Neural progenitor cell (in vitro differentiated cells): ENCODE measurements around the gene FAM193B. TPM values are rescaled to one million over a fixed set of nuclear protein-coding genes. Genes with fewer than 3 reads are reported as not detected.
"Not testable (repeated sequence)": the region's sequence is repeated elsewhere in the genome, so short reads cannot be mapped to it uniquely, and the experiment has no call there.

Experiments
- DNase-seq: peaks from one replicate; pipeline ENCODE4 v3.0.0-alpha.2; 2016; ENCODE audit warnings: low spot score
- H2AFZ ChIP-seq: fragments of 200-600 bp; sonication (generic); replicated peaks from 2 replicates; pipeline ENCODE4 v1.6.1; 2016; ENCODE audit warnings: antibody characterized with exemption
- H3F3A ChIP-seq: fragments of 200-600 bp; sonication (generic); 2 replicates; pipeline ENCODE4 v1.6.1; 2016; ENCODE audit warnings: antibody characterized with exemption, low read depth
- H3K27ac ChIP-seq: fragments of 200-600 bp; sonication (generic); 2 replicates; pipeline ENCODE4 v1.5.1; 2016; ENCODE audit warnings: mild to moderate bottlenecking
- H3K27me3 ChIP-seq: fragments of 200-600 bp; sonication (generic); 2 replicates; pipeline ENCODE4 v1.6.1; 2016; ENCODE audit warnings: mild to moderate bottlenecking, moderate library complexity
- H3K36me3 ChIP-seq: fragments of 200-600 bp; sonication (generic); 2 replicates; pipeline ENCODE4 v1.5.1; 2016
- H3K4me1 ChIP-seq: fragments of 200-600 bp; sonication (generic); 2 replicates; pipeline ENCODE4 v1.6.1; 2016; ENCODE audit warnings: mixed run types
- H3K4me2 ChIP-seq: fragments of 200-600 bp; sonication (generic); 2 replicates; pipeline ENCODE4 v1.6.1; 2016
- H3K4me3 ChIP-seq: fragments of 200-600 bp; sonication (generic); 2 replicates; pipeline ENCODE4 v1.5.1; 2016
- H3K79me2 ChIP-seq: fragments of 200-600 bp; sonication (generic); 2 replicates; pipeline ENCODE4 v1.6.1; 2016; ENCODE audit warnings: low read depth
- H3K9ac ChIP-seq: fragments of 200-600 bp; sonication (generic); 2 replicates; pipeline ENCODE4 v1.6.1; 2016
- H3K9me3 ChIP-seq: fragments of 200-600 bp; sonication (generic); 2 replicates; pipeline ENCODE4 v1.5.1; 2016; ENCODE audit warnings: low read depth
- H4K20me1 ChIP-seq: fragments of 200-600 bp; sonication (generic); 2 replicates; pipeline ENCODE4 v1.6.1; 2016; ENCODE audit warnings: low read depth
- H3K27ac Mint-ChIP-seq: 3 replicates; pipeline ENCODE4 v1.8.0; 2021; ENCODE audit warnings: mixed read lengths
- H3K27me3 Mint-ChIP-seq: 2 replicates; pipeline ENCODE4 v1.8.0; 2022; ENCODE audit warnings: low read depth, mild to moderate bottlenecking, inconsistent platforms, moderate library complexity, mixed read lengths; ENCODE audit not compliant: insufficient read depth
- H3K36me3 Mint-ChIP-seq: 3 replicates; pipeline ENCODE4 v1.8.0; 2021; ENCODE audit warnings: mixed read lengths
- H3K4me1 Mint-ChIP-seq: 3 replicates; pipeline ENCODE4 v1.8.0; 2021; ENCODE audit warnings: mixed read lengths
- H3K4me3 Mint-ChIP-seq: 3 replicates; pipeline ENCODE4 v1.8.0; 2021; ENCODE audit warnings: mild to moderate bottlenecking, moderate library complexity, mixed read lengths
- H3K9me3 Mint-ChIP-seq: 3 replicates; pipeline ENCODE4 v1.8.0; 2020; ENCODE audit warnings: mixed read lengths
- EZH2 ChIP-seq: fragments of 200-600 bp; sonication (generic); IDR thresholded peaks from 2 replicates; pipeline ENCODE4 v1.6.1; 2017; ENCODE audit warnings: antibody characterized with exemption, mild to moderate bottlenecking, moderate library complexity
- EZH2phosphoT487 ChIP-seq: fragments of 200-600 bp; sonication (generic); IDR thresholded peaks from 2 replicates; pipeline ENCODE4 v1.6.1; 2017; ENCODE audit warnings: antibody characterized with exemption
- total RNA-seq: library from RNA; depleted of rRNA; stranded (reverse); fragments of >200 nt; gene quantifications from 2 replicates; pipeline ENCODE4 v1.2.3, GENCODE V29; 2015; ENCODE audit warnings: low replicate concordance
- TF ChIP-seq, protein P1 (sequence below): fragments of 200-600 bp; sonication (generic); IDR thresholded peaks from 2 replicates; pipeline ENCODE4 v1.5.1; 2017; ENCODE audit warnings: antibody characterized with exemption, mild to moderate bottlenecking

FAM193B gene
- total RNA-seq, 1 donor from 2014 or later: 42.5 TPM

- Mint-ChIP-seq H3K27me3 (peaks cover 2% of the 10 kb centered on the region), H3K4me3 (no peak overlapping the region), H3K9me3 (no peaks in the 10 kb centered on the region), H3K36me3 (peaks cover 14% of the 10 kb centered on the region), H3K27ac (no peak overlapping the region), H3K4me1 (peaks cover 8% of the 10 kb centered on the region)
- H3K27ac ChIP-seq: no peak overlapping the region
- H4K20me1 ChIP-seq: peaks cover 79% of the 10 kb centered on the region
- no peaks in the 10 kb centered on the region for H3K36me3 ChIP-seq
- H3K79me2 ChIP-seq: peaks cover 41% of the 10 kb centered on the region
- TF ChIP-seq EZH2phosphoT487 (no peak), EZH2 (no peak)
- TF ChIP-seq, protein P1, sequence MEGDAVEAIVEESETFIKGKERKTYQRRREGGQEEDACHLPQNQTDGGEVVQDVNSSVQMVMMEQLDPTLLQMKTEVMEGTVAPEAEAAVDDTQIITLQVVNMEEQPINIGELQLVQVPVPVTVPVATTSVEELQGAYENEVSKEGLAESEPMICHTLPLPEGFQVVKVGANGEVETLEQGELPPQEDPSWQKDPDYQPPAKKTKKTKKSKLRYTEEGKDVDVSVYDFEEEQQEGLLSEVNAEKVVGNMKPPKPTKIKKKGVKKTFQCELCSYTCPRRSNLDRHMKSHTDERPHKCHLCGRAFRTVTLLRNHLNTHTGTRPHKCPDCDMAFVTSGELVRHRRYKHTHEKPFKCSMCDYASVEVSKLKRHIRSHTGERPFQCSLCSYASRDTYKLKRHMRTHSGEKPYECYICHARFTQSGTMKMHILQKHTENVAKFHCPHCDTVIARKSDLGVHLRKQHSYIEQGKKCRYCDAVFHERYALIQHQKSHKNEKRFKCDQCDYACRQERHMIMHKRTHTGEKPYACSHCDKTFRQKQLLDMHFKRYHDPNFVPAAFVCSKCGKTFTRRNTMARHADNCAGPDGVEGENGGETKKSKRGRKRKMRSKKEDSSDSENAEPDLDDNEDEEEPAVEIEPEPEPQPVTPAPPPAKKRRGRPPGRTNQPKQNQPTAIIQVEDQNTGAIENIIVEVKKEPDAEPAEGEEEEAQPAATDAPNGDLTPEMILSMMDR: no peak
- H3K4me3 ChIP-seq: no peak overlapping the region
- H3K9me3 ChIP-seq: no peaks in the 10 kb centered on the region
- no peak overlapping the region for H3K4me2 ChIP-seq
- peaks cover 6% of the 10 kb centered on the region for H3K4me1 ChIP-seq
- H3F3A ChIP-seq: peaks cover 6% of the 10 kb centered on the region
- no peak for DNase-seq
- H2AFZ ChIP-seq: no peak overlapping the region
- no peak overlapping the region for H3K9ac ChIP-seq
- H3K27me3 ChIP-seq: no peaks in the 10 kb centered on the region
Measured at GRCh38 chr5:177537389-177538361, 16.7 kb downstream of the FAM193B start.

- Histone ChIP-seq H4K20me1 (peaks cover 70% of the 10 kb centered on the region), H3K4me3 (no peak overlapping the region), H3K4me1 (no peaks in the 10 kb centered on the region), H3K4me2 (no peak overlapping the region), H3K36me3 (no peaks in the 10 kb centered on the region), H3F3A (no peaks in the 10 kb centered on the region), H3K27me3 (no peaks in the 10 kb centered on the region), H3K79me2 (peaks cover 29% of the 10 kb centered on the region), H2AFZ (no peak overlapping the region), H3K27ac (no peak overlapping the region), H3K9ac (no peak overlapping the region), H3K9me3 (no peaks in the 10 kb centered on the region)
- Mint-ChIP-seq H3K27me3 (peaks cover 2% of the 10 kb centered on the region), H3K27ac (no peak overlapping the region), H3K36me3 (peaks cover 14% of the 10 kb centered on the region), H3K9me3 (no peaks in the 10 kb centered on the region), H3K4me1 (peaks cover 3% of the 10 kb centered on the region), H3K4me3 (peak overlapping the region; percentile 62)
- TF ChIP-seq, protein P1: no peak
- TF ChIP-seq EZH2phosphoT487: no peak
- no peak for TF ChIP-seq EZH2
- DNase-seq: no peak
Measured at GRCh38 chr5:177536386-177536785, 18.0 kb downstream of the FAM193B start.

- Mint-ChIP-seq H3K4me1 (peaks cover 3% of the 10 kb centered on the region), H3K9me3 (no peaks in the 10 kb centered on the region), H3K4me3 (no peak overlapping the region), H3K27me3 (peaks cover 2% of the 10 kb centered on the region), H3K36me3 (peaks cover 19% of the 10 kb centered on the region), H3K27ac (no peak overlapping the region)
- no peaks in the 10 kb centered on the region for H3K36me3 ChIP-seq
- no peak overlapping the region for H2AFZ ChIP-seq
- H4K20me1 ChIP-seq: peaks cover 63% of the 10 kb centered on the region
- H3K4me3 ChIP-seq: no peak overlapping the region
- no peak overlapping the region for H3K27ac ChIP-seq
- H3K4me2 ChIP-seq: no peak overlapping the region
- H3K4me1 ChIP-seq: no peaks in the 10 kb centered on the region
- no peak overlapping the region for H3K9ac ChIP-seq
- TF ChIP-seq, protein P1: no peak
- TF ChIP-seq EZH2: no peak
- no peak for TF ChIP-seq EZH2phosphoT487
- peaks cover 18% of the 10 kb centered on the region for H3K79me2 ChIP-seq
- H3F3A ChIP-seq: no peaks in the 10 kb centered on the region
- no peak for DNase-seq
- no peaks in the 10 kb centered on the region for H3K9me3 ChIP-seq
- H3K27me3 ChIP-seq: no peaks in the 10 kb centered on the region
Measured at GRCh38 chr5:177535125-177535524, 19.2 kb downstream of the FAM193B start.

- not testable (repeated sequence) for H3K4me3 ChIP-seq, H3K4me2 ChIP-seq, H2AFZ ChIP-seq, H3K27me3 ChIP-seq, H3K9me3 Mint-ChIP-seq, H3K9ac ChIP-seq, H3K27ac Mint-ChIP-seq, H3K4me1 ChIP-seq, H3K27ac ChIP-seq, H3K27me3 Mint-ChIP-seq, H3K4me3 Mint-ChIP-seq, H3F3A ChIP-seq, H3K9me3 ChIP-seq, H3K36me3 ChIP-seq, H3K4me1 Mint-ChIP-seq, DNase-seq
- H4K20me1 ChIP-seq: peaks cover 58% of the 10 kb centered on the region
- H3K79me2 ChIP-seq: peaks cover 12% of the 10 kb centered on the region
- H3K36me3 Mint-ChIP-seq: peaks cover 20% of the 10 kb centered on the region
Measured at GRCh38 chr5:177534433-177534832, 19.9 kb downstream of the FAM193B start.
